NB4 (cell line): ENCODE results near the gene SLC7A4.

Experiments used
- DNase-seq: peaks from one replicate; pipeline ENCODE4 v3.0.0; 2010; ENCODE audit warnings: low read depth
- H3K4me3 ChIP-seq: one replicate; pipeline ENCODE4 v1.5.1; 2011; ENCODE audit warnings: mild to moderate bottlenecking, low read depth, low read length, moderate library complexity
- CTCF ChIP-seq: IDR thresholded peaks from one replicate; pipeline ENCODE4 v1.5.1; 2012; ENCODE audit warnings: low read depth, low read length
- MAX ChIP-seq: IDR thresholded peaks from 2 replicates; pipeline ENCODE4 v1.6.1; 2011; ENCODE audit warnings: low read depth, low read length
- MYC ChIP-seq: IDR thresholded peaks from 2 replicates; pipeline ENCODE4 v1.6.1; 2011; ENCODE audit warnings: low read depth, low read length
- POLR2A ChIP-seq: IDR thresholded peaks from 2 replicates; pipeline ENCODE4 v1.6.1; 2011; ENCODE audit warnings: mild to moderate bottlenecking; ENCODE audit not compliant: insufficient read length; ENCODE audit errors: extremely low read depth

Gene SLC7A4

GRCh38 chr22:20987375-20987774 lies 45.0 kb downstream of the SLC7A4 start:
- TF ChIP-seq CTCF: no peak
- no peak for TF ChIP-seq MAX
- TF ChIP-seq MYC: no peak
- TF ChIP-seq POLR2A: no peak
- no peak overlapping the region for H3K4me3 ChIP-seq
- no peak for DNase-seq

- TF ChIP-seq CTCF: no peak
- TF ChIP-seq MAX: no peak
- TF ChIP-seq POLR2A: no peak
- TF ChIP-seq MYC: no peak
- H3K4me3 ChIP-seq: no peak overlapping the region
- no peak for DNase-seq
Measured at GRCh38 chr22:20986365-20986764, 46.0 kb downstream of the SLC7A4 start.

GRCh38 chr22:20985720-20986119 lies 46.6 kb downstream of the SLC7A4 start:
- TF ChIP-seq CTCF (no peak), MAX (no peak), MYC (no peak), POLR2A (no peak)
- no peak overlapping the region for H3K4me3 ChIP-seq
- no peak for DNase-seq

- peak overlapping the region; percentile 88 for H3K4me3 ChIP-seq
- no peak for DNase-seq
- TF ChIP-seq MYC (no peak), POLR2A (no peak), MAX (no peak), CTCF (no peak)
Measured at GRCh38 chr22:20983081-20983771, 49.1 kb downstream of the SLC7A4 start.

GRCh38 chr22:20982563-20982882 lies 49.8 kb downstream of the SLC7A4 start:
- H3K4me3 ChIP-seq: peak overlapping the region; percentile 88
- no peak for DNase-seq
- TF ChIP-seq POLR2A: no peak
- TF ChIP-seq MAX: no peak
- no peak for TF ChIP-seq CTCF
- TF ChIP-seq MYC: no peak
